Hematopoietic multipotent progenitor cell treated with erythropoietin and hydrocortisone succinate and interleukin-3 and kit ligand, for 8 days (in vitro differentiated cells): ENCODE measurements around the gene RASGRF1.

Experiments
- DNase-seq: peaks from one replicate; pipeline ENCODE4 v3.0.0-alpha.2; 2015

Gene RASGRF1

GRCh38 chr15:79065706-79066376 lies 24.7 kb downstream of the RASGRF1 start:
- no peak for DNase-seq

- DNase-seq, result no peak
Measured at GRCh38 chr15:79065361-79065705, 25.2 kb downstream of the RASGRF1 start.

- no peak for DNase-seq
Measured at GRCh38 chr15:79064496-79064895, 26.1 kb downstream of the RASGRF1 start.

- DNase-seq, result no peak
Measured at GRCh38 chr15:79060175-79060574, 30.4 kb downstream of the RASGRF1 start.

GRCh38 chr15:79059081-79059572 lies 31.5 kb downstream of the RASGRF1 start:
- no peak for DNase-seq

- no peak for DNase-seq
Measured at GRCh38 chr15:79058260-79058850, 32.2 kb downstream of the RASGRF1 start.

- DNase-seq, result no peak
Measured at GRCh38 chr15:79057050-79057449, 33.5 kb downstream of the RASGRF1 start.

GRCh38 chr15:79054350-79054749 lies 36.2 kb downstream of the RASGRF1 start:
- DNase-seq, result no peak

GRCh38 chr15:79053894-79054293 lies 36.7 kb downstream of the RASGRF1 start:
- no peak for DNase-seq

- DNase-seq, result no peak
Measured at GRCh38 chr15:79051941-79052731, 38.4 kb downstream of the RASGRF1 start.

GRCh38 chr15:79051029-79051428 lies 39.6 kb downstream of the RASGRF1 start:
- no peak for DNase-seq

- DNase-seq, result no peak
Measured at GRCh38 chr15:79050341-79050740, 40.2 kb downstream of the RASGRF1 start.

GRCh38 chr15:79049416-79049815 lies 41.2 kb downstream of the RASGRF1 start:
- DNase-seq, result no peak

GRCh38 chr15:79047676-79048439 lies 42.7 kb downstream of the RASGRF1 start:
- DNase-seq, result no peak

- DNase-seq, result no peak
Measured at GRCh38 chr15:79046691-79047404, 43.7 kb downstream of the RASGRF1 start.

GRCh38 chr15:79045041-79045440 lies 45.5 kb downstream of the RASGRF1 start:
- no peak for DNase-seq

GRCh38 chr15:79042213-79042928 lies 48.2 kb downstream of the RASGRF1 start:
- no peak for DNase-seq

- DNase-seq, result no peak
Measured at GRCh38 chr15:79041601-79042168, 48.9 kb downstream of the RASGRF1 start.

GRCh38 chr15:79037848-79038247 lies 52.7 kb downstream of the RASGRF1 start:
- no peak for DNase-seq

- no peak for DNase-seq
Measured at GRCh38 chr15:79036323-79036722, 54.3 kb downstream of the RASGRF1 start.

GRCh38 chr15:79035814-79036213 lies 54.8 kb downstream of the RASGRF1 start:
- DNase-seq, result no peak
